Measurements from ENCODE around the gene MCRIP2.
A peak's percentile ranks its signal among the peaks of the same experiment; 100 is the strongest.
"Not testable (repeated sequence)": the region's sequence is repeated elsewhere in the genome, so short reads cannot be mapped to it uniquely, and the experiment has no call there.

MCRIP2 gene

GRCh38 chr16:683396-684070 is 41.9 kb downstream of the MCRIP2 start:
- DNase-seq = no peak

- peak; percentile 98 for DNase-seq
Measured at GRCh38 chr16:684071-684794, 42.6 kb downstream of the MCRIP2 start, which contains the start of gene JMJD8. Gene JMJD8, minus strand, starts transcription at chr16:684334. Its CDS starts 15 bp downstream, at chr16:684319.

- no peak for DNase-seq
Measured at GRCh38 chr16:684961-685696, 43.5 kb downstream of the MCRIP2 start.

- DNase-seq = no peak
Measured at GRCh38 chr16:685967-686366, 44.3 kb downstream of the MCRIP2 start.

GRCh38 chr16:686459-687260 is 45.0 kb downstream of the MCRIP2 start:
- DNase-seq = no peak

- no peak for DNase-seq
Measured at GRCh38 chr16:687499-687898, 45.9 kb downstream of the MCRIP2 start.

GRCh38 chr16:689175-689897 is 47.7 kb downstream of the MCRIP2 start:
- DNase-seq = no peak

GRCh38 chr16:691242-691641 is 49.6 kb downstream of the MCRIP2 start:
- not testable (repeated sequence) for DNase-seq

- no peak for DNase-seq
Measured at GRCh38 chr16:692356-693108, 50.9 kb downstream of the MCRIP2 start.

GRCh38 chr16:693364-693763 is 51.7 kb downstream of the MCRIP2 start:
- DNase-seq = no peak

GRCh38 chr16:693766-694165 is 52.1 kb downstream of the MCRIP2 start:
- DNase-seq = no peak

- DNase-seq = no peak
Measured at GRCh38 chr16:694187-694862, 52.7 kb downstream of the MCRIP2 start.

GRCh38 chr16:694863-695354 is 53.3 kb downstream of the MCRIP2 start:
- DNase-seq = no peak

- no peak for DNase-seq
Measured at GRCh38 chr16:695355-696089, 53.9 kb downstream of the MCRIP2 start.
